Activated CD4-positive, alpha-beta memory T cell treated with anti-CD3 and anti-CD28 coated beads, Interleukin-2, amount 10 ng/mL, durations not matched to agents 7 days and 5 days (primary cell): ENCODE data around the gene MTX1. TPM values are rescaled to one million over a fixed set of nuclear protein-coding genes. Genes with fewer than 3 reads are reported as not detected.
"Not testable (repeated sequence)": the region's sequence is repeated elsewhere in the genome, so short reads cannot be mapped to it uniquely, and the experiment has no call there.

Experiments used
- CTCF ChIA-PET: fragments of 350-600 bp; sonication (Branson Sonifier 250); formaldehyde crosslinking; loops from one replicate; lab custom pipeline; 2021; ENCODE audit warnings: antibody characterized with exemption, inconsistent platforms; lab: Charles Lee
- POLR2A ChIA-PET: fragments of 350-600 bp; sonication (Branson Sonifier 250); formaldehyde crosslinking; loops from one replicate; lab custom pipeline; 2021; ENCODE audit warnings: antibody characterized with exemption; lab: Charles Lee
- DNase-seq: peaks from one replicate; pipeline ENCODE4 v3.0.0-alpha.2; 2020
- H3K27ac Mint-ChIP-seq: one replicate; pipeline ENCODE4 v1.8.0; 2021; ENCODE audit warnings: mild to moderate bottlenecking, mixed read lengths
- H3K27me3 Mint-ChIP-seq: one replicate; pipeline ENCODE4 v1.8.0; 2021; ENCODE audit warnings: mixed read lengths
- H3K36me3 Mint-ChIP-seq: one replicate; pipeline ENCODE4 v1.8.0; 2021; ENCODE audit warnings: low read depth, mixed read lengths
- H3K4me1 Mint-ChIP-seq: one replicate; pipeline ENCODE4 v1.8.0; 2021; ENCODE audit warnings: mixed read lengths
- H3K4me3 Mint-ChIP-seq: one replicate; pipeline ENCODE4 v1.8.0; 2021; ENCODE audit warnings: mild to moderate bottlenecking, mixed read lengths
- H3K9me3 Mint-ChIP-seq: one replicate; pipeline ENCODE4 v1.8.0; 2021; ENCODE audit warnings: mixed read lengths
- total RNA-seq, 2 experiments: library from RNA; stranded (reverse); gene quantifications; one replicate each; pipeline ENCODE4 v1.2.3, GENCODE V29; 2021

Gene MTX1, protein sequence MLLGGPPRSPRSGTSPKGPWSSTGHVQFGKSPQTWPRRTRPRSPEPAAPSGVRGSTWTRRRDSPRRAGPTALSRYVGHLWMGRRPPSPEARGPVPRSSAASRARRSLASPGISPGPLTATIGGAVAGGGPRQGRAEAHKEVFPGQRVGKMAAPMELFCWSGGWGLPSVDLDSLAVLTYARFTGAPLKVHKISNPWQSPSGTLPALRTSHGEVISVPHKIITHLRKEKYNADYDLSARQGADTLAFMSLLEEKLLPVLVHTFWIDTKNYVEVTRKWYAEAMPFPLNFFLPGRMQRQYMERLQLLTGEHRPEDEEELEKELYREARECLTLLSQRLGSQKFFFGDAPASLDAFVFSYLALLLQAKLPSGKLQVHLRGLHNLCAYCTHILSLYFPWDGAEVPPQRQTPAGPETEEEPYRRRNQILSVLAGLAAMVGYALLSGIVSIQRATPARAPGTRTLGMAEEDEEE
- total RNA-seq, result 10 to 100 TPM; 41.2 to 43.1 TPM

DNA sequence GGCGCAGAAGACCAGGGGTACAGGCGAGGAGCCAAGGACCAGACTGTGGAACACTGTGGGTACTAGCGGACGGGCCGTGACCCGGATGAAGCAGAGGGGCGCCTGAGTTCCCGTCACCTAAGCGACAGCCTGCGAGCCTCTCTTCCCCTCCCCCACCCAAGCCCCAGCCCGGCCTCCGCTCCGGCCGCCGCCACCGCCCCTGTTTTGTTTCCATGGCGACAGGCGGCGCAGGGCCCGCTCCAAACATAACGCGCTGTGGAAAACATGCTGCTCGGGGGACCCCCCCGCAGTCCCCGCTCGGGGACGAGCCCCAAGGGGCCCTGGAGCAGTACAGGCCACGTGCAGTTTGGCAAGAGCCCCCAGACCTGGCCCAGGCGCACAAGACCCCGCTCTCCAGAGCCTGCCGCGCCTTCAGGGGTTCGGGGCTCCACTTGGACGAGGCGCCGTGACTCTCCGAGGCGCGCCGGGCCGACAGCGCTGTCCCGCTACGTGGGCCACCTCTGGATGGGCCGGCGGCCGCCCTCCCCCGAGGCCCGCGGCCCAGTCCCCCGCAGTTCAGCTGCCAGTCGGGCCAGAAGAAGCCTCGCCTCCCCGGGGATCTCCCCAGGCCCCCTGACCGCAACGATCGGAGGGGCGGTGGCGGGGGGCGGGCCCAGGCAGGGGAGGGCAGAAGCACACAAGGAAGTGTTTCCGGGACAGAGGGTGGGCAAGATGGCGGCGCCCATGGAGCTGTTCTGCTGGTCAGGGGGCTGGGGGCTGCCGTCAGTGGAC, at the start of gene MTX1:
TSS of gene MTX1 (plus strand) at position 155 of the 771 bp plus-strand sequence. CDS start at position 265, 110 bp downstream.
- Mint-ChIP-seq H3K4me3 (peak within 1 kb of the TSS; percentile 85), H3K27me3 (no peaks in the 10 kb centered on the region), H3K36me3 (peaks cover 12% of the 10 kb centered on the region), H3K27ac (peak within 1 kb of the TSS; percentile 80), H3K9me3 (no peaks in the 10 kb centered on the region), H3K4me1 (peaks cover 40% of the 10 kb centered on the region)
- ChIA-PET CTCF (interaction anchor here (0.6 to 5.1 kb wide), 14 partner anchors 11 to 527 kb away, joined by 3 to 58 read pairs (median 4); partner anchors contain the start of gene KRTCAP2), POLR2A (interaction anchor here (1.0 to 4.8 kb wide), 14 partner anchors 11 to 116 kb away, joined by 3 to 87 read pairs (median 14); partner anchors contain the start of genes CLK2, KRTCAP2 and TRIM46)
- DNase-seq, result peak; percentile 89

DNA sequence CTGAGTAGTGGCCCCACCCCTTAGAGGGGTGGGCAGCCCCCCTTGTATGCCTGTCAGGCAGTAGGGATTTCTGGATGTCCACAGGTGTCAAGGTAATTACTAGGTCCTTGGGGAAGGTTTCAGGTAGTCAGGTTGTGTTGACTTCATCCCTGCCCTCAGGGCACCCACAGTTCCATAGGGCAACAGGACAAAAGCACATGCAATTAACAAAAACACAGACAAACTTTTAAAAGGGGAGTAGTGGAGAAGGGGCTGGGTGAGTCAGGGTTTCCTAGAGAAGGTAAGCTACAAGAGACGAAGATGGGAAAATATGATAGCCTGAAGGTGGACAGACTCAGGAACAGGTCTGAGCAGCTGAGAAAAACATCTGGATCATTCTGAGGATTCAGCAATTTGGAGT, 49.5 kb upstream of the MTX1 start:
- no peak overlapping the region for H3K4me3 Mint-ChIP-seq
- peaks cover 22% of the 10 kb centered on the region for H3K27me3 Mint-ChIP-seq
- no peak for DNase-seq
- H3K27ac Mint-ChIP-seq, result no peak overlapping the region
- no peaks in the 10 kb centered on the region for H3K4me1 Mint-ChIP-seq
- no peaks in the 10 kb centered on the region for H3K36me3 Mint-ChIP-seq
- POLR2A ChIA-PET, result no interaction called here
- CTCF ChIA-PET, result no interaction called here
- no peaks in the 10 kb centered on the region for H3K9me3 Mint-ChIP-seq

DNA sequence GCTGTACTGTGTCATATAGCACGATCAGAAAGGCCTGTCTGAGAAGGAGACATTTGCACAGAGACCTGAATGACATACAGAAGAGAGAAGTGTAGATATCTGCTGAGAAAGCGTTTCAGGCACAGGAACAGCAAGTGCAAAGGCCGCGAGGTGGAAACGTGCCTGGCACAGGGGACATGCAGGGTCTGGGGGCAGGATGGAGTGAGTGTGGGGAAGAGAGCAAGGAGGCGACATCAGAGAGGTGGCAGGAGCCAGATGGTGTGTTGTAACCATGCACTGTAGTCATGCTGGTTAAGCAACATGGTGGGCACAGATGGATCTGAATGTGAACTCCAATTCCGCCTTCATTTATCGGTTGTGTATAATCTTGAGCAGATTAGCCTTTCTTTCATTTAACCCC, 48.4 kb upstream of the MTX1 start:
- ChIA-PET CTCF (no interaction called here), POLR2A (no interaction called here)
- H3K9me3 Mint-ChIP-seq, result no peaks in the 10 kb centered on the region
- H3K4me3 Mint-ChIP-seq, result no peak overlapping the region
- H3K4me1 Mint-ChIP-seq, result no peaks in the 10 kb centered on the region
- DNase-seq, result no peak
- no peaks in the 10 kb centered on the region for H3K36me3 Mint-ChIP-seq
- peaks cover 17% of the 10 kb centered on the region for H3K27me3 Mint-ChIP-seq
- no peak overlapping the region for H3K27ac Mint-ChIP-seq

DNA sequence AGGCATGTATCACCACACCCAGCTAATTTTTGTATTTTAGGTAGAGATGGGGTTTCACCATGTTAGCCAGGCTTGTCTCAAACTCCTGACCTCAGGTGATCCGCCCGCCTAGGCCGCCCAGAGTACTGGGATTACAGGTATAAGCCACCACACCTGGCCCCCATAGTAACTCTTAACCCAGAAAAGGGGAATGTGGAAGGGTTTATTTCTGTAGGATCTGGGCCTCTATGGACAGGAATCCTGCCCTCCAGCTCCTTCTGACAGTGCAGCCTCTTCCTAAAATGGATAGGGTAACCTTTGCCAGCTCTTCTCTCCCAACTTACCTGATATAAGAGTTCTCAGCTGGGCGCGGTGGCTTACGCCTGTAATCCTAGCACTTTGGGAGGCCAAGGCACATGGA, 45.9 kb upstream of the MTX1 start:
- H3K4me3 Mint-ChIP-seq, H3K9me3 Mint-ChIP-seq, H3K36me3 Mint-ChIP-seq, H3K4me1 Mint-ChIP-seq, H3K27me3 Mint-ChIP-seq, H3K27ac Mint-ChIP-seq, DNase-seq: not testable (repeated sequence)
- ChIA-PET POLR2A (interaction anchor here (1.3 kb wide), 1 partner anchor 17 kb away, joined by 4 read pairs; no protein-coding TSS in a partner anchor), CTCF (interaction anchor here (2.8 kb wide), 1 partner anchor 10 kb away, joined by 13 read pairs; the partner anchor contains the start of gene KRTCAP2)

DNA sequence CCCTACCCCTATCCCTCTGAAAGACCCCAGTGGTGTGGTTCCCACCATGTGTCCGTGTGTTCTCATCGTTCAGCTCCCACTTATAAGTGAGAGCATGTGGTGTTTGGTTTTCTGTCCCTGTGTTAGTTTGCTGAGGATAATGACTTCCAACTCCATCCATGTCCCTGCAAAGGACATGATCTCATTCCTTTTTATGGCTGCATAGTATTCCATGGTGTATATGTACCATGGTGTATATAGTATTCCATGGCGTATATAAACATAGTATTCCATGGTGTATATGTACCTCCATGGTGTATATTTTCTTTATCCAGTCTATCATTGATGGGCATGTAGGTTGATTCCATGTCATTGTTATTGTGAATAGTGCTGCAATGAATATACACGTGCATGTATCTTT, 44.7 kb upstream of the MTX1 start:
- DNase-seq, H3K4me3 Mint-ChIP-seq, H3K9me3 Mint-ChIP-seq, H3K36me3 Mint-ChIP-seq, POLR2A ChIA-PET, H3K27ac Mint-ChIP-seq, H3K27me3 Mint-ChIP-seq: not testable (repeated sequence)
- CTCF ChIA-PET, result interaction anchor here (1.2 to 2.8 kb wide), 2 partner anchors 9 to 74 kb away, joined by 4 to 13 read pairs; partner anchors contain the start of gene KRTCAP2
- peaks cover 12% of the 10 kb centered on the region for H3K4me1 Mint-ChIP-seq

DNA sequence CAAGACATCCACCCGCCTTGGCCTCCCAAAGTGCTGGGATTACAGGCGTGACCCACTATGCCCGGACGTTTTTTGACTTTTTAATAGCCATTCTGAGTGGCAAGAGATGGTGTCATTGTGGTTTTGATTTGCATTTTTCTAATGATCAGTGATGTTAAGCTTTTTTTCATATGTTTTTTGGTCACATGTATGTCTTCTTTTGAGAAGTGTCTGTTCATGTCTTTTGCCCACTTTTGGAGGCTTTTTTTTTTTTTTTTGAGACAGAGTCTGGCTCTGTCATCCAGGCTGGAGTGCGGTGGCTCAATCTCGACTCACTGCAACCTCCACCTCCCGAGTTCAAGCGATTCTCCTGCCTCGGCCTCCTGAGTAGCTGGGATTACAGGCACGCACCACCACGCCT, 43.9 kb upstream of the MTX1 start:
- ChIA-PET POLR2A (interaction anchor here (1.0 kb wide), 1 partner anchor 8 kb away, joined by 3 read pairs; the partner anchor contains the start of gene KRTCAP2), CTCF (interaction anchor here (0.6 to 2.8 kb wide), 4 partner anchors 8 to 79 kb away, joined by 3 to 13 read pairs (median 5); partner anchors contain the start of gene KRTCAP2)
- not testable (repeated sequence) for H3K9me3 Mint-ChIP-seq

DNA sequence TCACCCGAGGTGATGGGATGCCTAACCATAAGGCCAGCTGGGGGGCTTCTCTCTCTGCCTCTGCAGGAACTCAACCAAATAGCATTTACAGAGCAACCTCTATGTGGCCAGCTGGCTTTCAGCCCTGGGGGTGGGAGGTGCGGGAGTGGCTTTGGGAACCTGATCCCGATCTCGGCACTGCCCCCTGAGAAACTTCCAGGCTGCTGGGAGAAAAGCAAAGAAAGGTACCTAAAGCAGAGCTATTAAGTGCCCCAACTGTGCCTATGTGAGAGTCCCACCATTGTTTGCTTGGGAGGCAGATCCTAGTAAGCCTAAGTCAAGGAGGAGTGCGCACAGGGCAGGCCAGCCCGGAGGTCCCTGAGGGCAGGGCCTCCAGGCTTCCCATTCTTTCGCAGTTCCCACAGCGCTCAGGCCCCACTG, 42.4 kb upstream of the MTX1 start:
- Mint-ChIP-seq H3K27me3 (peaks cover 1% of the 10 kb centered on the region), H3K4me1 (peaks cover 19% of the 10 kb centered on the region), H3K36me3 (peaks cover 12% of the 10 kb centered on the region), H3K9me3 (no peaks in the 10 kb centered on the region), H3K27ac (no peak overlapping the region), H3K4me3 (no peak overlapping the region)
- CTCF ChIA-PET, result interaction anchor here (4.5 to 8.0 kb wide), 3 partner anchors 69 to 80 kb away, joined by 25 to 209 read pairs (median 89); no protein-coding TSS in a partner anchor
- POLR2A ChIA-PET, result interaction anchor here (1.0 to 2.1 kb wide), 2 partner anchors 24 to 74 kb away, joined by 3 to 9 read pairs; no protein-coding TSS in a partner anchor
- DNase-seq, result no peak

More for the DNA sequence above, 43.9 kb upstream of the MTX1 start:
- not testable (repeated sequence) for DNase-seq, H3K4me3 Mint-ChIP-seq, H3K27me3 Mint-ChIP-seq, H3K27ac Mint-ChIP-seq, H3K36me3 Mint-ChIP-seq
- H3K4me1 Mint-ChIP-seq, result peaks cover 16% of the 10 kb centered on the region

DNA sequence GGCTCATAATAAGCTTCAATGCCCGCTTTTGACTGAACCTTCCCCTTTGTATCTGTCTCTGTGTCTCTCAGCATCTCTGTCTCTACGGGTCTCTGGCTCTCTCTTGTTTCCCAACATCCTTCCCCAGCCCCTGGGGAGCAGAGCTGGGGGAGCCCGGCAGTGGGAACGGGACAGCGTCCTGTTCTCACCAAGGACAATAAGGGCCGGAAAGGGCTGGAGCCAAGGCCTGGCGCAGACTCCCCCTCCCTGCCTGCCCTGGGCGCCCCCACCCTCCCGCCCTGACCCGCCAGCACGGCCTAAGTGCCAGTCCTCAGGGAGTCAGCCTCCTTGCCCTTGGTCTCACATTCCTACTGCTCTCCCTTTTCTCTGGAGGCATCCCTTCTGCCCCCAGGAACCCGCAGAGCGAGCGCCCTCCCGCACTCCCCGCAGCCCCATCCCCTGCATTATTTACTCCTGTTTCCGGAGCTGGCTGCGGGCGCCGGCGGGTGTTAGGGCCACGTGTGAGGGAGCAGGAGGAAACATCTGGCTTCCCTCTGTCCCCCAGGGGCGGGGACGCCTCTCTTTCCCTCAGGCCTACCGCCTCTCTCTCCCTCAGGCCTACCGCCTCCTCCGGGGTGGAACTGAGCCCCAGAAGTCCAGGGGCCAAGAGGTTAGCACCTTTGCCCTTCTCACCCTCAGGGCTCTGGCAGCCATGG, 41.9 kb upstream of the MTX1 start:
- H3K4me1 Mint-ChIP-seq, result peaks cover 23% of the 10 kb centered on the region
- H3K36me3 Mint-ChIP-seq, result peaks cover 12% of the 10 kb centered on the region
- no peak for DNase-seq
- ChIA-PET POLR2A (interaction anchor here (1.0 to 2.1 kb wide), 3 partner anchors 24 to 75 kb away, joined by 3 to 9 read pairs (median 3); no protein-coding TSS in a partner anchor), CTCF (interaction anchor here (1.2 to 8.0 kb wide), 6 partner anchors 24 to 81 kb away, joined by 4 to 209 read pairs (median 17); no protein-coding TSS in a partner anchor)
- no peaks in the 10 kb centered on the region for H3K9me3 Mint-ChIP-seq
- peaks cover 1% of the 10 kb centered on the region for H3K27me3 Mint-ChIP-seq
- H3K27ac Mint-ChIP-seq, result no peak overlapping the region
- no peak overlapping the region for H3K4me3 Mint-ChIP-seq

DNA sequence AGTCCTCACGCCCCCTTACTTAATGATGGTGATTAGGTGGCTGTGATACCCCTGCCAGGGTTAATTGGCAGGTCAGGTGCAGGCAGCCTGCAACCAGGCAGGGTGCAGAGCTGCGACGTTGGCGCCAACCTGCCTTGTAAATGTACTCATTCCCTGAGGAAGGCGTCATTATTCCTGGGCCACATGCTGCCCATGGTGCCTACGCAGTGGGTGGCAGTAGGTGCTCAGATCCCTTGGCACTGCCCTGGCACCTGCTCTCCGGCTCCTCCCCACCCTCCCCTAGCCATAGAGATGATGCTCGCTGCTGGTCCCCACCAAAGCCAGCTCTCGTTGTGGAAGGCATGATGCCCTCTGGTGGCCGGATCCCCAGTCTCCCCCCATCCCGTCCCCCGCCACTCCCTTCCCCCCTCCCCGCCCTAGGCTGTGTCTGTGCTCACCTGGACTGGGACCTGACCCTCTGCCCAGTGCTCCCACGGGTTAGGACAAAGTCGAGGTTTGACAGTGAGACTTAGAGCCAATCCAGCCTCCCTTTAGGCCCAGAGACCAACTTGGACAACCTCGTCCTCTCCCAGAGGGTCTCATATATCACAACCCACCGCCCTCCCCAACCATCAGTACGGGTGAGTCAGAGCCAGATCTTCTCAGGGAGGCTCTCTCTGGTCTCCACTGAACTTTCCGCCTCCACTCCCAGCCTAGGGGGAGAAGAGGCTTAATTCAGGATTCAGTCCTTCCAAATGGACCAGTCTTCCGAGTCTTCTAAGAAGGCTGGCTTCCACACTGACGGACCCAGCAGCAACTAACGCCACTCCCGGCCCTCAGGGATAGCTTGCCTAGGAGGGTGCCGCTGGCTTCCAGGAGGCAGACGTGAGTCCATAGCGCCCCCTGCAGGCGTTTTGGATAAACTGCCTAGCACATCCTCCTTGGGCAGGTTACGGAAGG, 41.1 kb upstream of the MTX1 start:
- Mint-ChIP-seq H3K36me3 (peaks cover 17% of the 10 kb centered on the region), H3K9me3 (no peaks in the 10 kb centered on the region), H3K27ac (no peak overlapping the region), H3K4me3 (no peak overlapping the region), H3K27me3 (peaks cover 1% of the 10 kb centered on the region), H3K4me1 (peaks cover 30% of the 10 kb centered on the region)
- ChIA-PET CTCF (interaction anchor here (0.7 to 8.0 kb wide), 19 partner anchors 13 to 169 kb away, joined by 3 to 209 read pairs (median 4); partner anchors contain the start of genes ADAM15 and SLC50A1), POLR2A (interaction anchor here (1.1 to 2.1 kb wide), 2 partner anchors 30 to 76 kb away, joined by 3 to 9 read pairs; no protein-coding TSS in a partner anchor)
- DNase-seq, result peak; percentile 91

DNA sequence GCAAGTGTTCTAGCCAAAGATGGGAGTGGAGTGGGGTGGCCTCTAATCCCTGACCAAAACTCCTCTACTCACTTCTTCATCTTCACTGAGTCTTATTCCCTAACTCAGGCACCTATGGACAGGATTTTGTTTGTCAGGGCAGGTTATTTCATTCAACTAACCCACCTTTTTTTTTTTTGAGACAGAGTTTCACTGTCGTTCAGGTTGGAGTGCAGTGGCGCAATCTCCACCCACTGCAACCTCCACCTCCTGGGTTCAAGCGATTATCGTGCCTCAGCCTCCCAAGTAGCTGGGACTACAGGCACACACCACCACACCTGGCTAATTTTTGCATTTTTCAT, 40.4 kb upstream of the MTX1 start:
- not testable (repeated sequence) for H3K9me3 Mint-ChIP-seq, H3K4me3 Mint-ChIP-seq, DNase-seq, H3K27me3 Mint-ChIP-seq, H3K27ac Mint-ChIP-seq
- ChIA-PET CTCF (interaction anchor here (0.7 to 8.0 kb wide), 19 partner anchors 14 to 168 kb away, joined by 3 to 209 read pairs (median 4); partner anchors contain the start of genes ADAM15 and SLC50A1), POLR2A (interaction anchor here (2.1 kb wide), 1 partner anchor 76 kb away, joined by 9 read pairs; no protein-coding TSS in a partner anchor)
- H3K4me1 Mint-ChIP-seq, result peaks cover 32% of the 10 kb centered on the region
- H3K36me3 Mint-ChIP-seq, result peaks cover 19% of the 10 kb centered on the region
